Adrenal gland (tissue), 12 donors: ENCODE measurements around the gene BBS9. TPM values are rescaled to one million over a fixed set of nuclear protein-coding genes. Genes with fewer than 3 reads are reported as not detected.

ENCODE experiments used
- DNase-seq, 7 donors: peaks; one replicate each; pipeline ENCODE4 v3.0.0-alpha.2; 2019 to 2020
- H3K27ac ChIP-seq, 5 donors: fragments of 200-600 bp; sonication (generic) in 4 of 5; 1 replicate in 3 of 5; 2 replicates in 2 of 5; pipeline versions ENCODE4 v1.5.1 to v1.8.0; 2016 to 2020; ENCODE audit warnings: mild to moderate bottlenecking in 1 of 5
- H3K27me3 ChIP-seq: fragments of 200-600 bp; 2 replicates; pipeline ENCODE4 v1.8.0; 2021
- H3K36me3 ChIP-seq, 2 donors: fragments of 200-600 bp; replicated peaks in 1 of 2; 1 replicate in 1 of 2; 2 replicates in 1 of 2; pipeline versions ENCODE4 v1.5.1 to v1.8.0; 2018 to 2022
- H3K4me1 ChIP-seq, 2 donors: fragments of 200-600 bp; replicated peaks in 1 of 2; 1 replicate in 1 of 2; 2 replicates in 1 of 2; pipeline versions ENCODE4 v1.5.1 to v1.8.0; 2018 to 2021
- H3K4me3 ChIP-seq, 4 donors: fragments of 200-600 bp; sonication (generic) in 3 of 4; one replicate each; pipeline ENCODE4 v1.5.1; 2016 to 2018
- H3K9me3 ChIP-seq, 3 donors: fragments of 200-600 bp; sonication (generic) in 1 of 3; replicated peaks in 1 of 3; 1 replicate in 2 of 3; 2 replicates in 1 of 3; pipeline versions ENCODE4 v1.5.1 to v1.8.0; 2016 to 2021
- POLR2A ChIP-seq, 2 donors: fragments of 450-650 bp; IDR thresholded peaks; one replicate each; pipeline ENCODE4 v1.6.1; 2017; ENCODE audit warnings: antibody characterized with exemption in 2 of 2, mild to moderate bottlenecking in 2 of 2, moderate library complexity in 1 of 2
- WGBS, 4 donors: extraction: QIAGEN DNeasy Blood & Tissue Kit in 2 of 4; methylation state at CpG; one replicate each; pipeline versions ENCODE4 v1.1.5 to v1.1.7; 2013 to 2017; 5-methylcytosine and 5-hydroxymethylcytosine counted together
- intact Hi-C, 2 donors: fragments of 100-400 bp; cut with DNase I; formaldehyde crosslinking; loops; one replicate each; pipeline versions ENCODE4 v1.14.1 to v1.15.0; 2022 to 2023
- polyA plus RNA-seq, 3 donors: library from polyadenylated mRNA; stranded (reverse); fragments of 200-250 nt in 2 of 3; fragments of 350-450 nt in 1 of 3; fragmentation: Illumina TruSeq in 1 of 3; extraction: RNeasy Lipid Tissue Mini Kit (QIAGEN cat#74804) in 1 of 3; gene quantifications; one replicate each; pipeline ENCODE4 v1.2.3, GENCODE V29; 2013 to 2014
- total RNA-seq, 9 donors: library from RNA; depleted of rRNA in 4 of 9; stranded (reverse); fragments of >200 nt in 4 of 9; fragments of 120-200 nt in 1 of 9; fragmentation: NEBNext Ultra II Directional in 1 of 9; extraction: Animal tissue kit (Norgen Biotek cat#: 25700) in 1 of 9; gene quantifications; one replicate each; pipeline versions ENCODE4 v1.1.0 to v1.2.4, GENCODE V29; 2013 to 2023
- TF ChIP-seq, protein P1 (sequence below), 6 experiments: fragments of 450-650 bp in 4 of 6; fragments of 200-600 bp in 2 of 6; sonication (generic) in 1 of 6; IDR thresholded peaks; 1 replicate in 5 of 6; 2 replicates in 1 of 6; pipeline versions ENCODE4 v1.5.1 to v1.8.0; 2016 to 2021; ENCODE audit warnings: antibody characterized with exemption in 6 of 6, mild to moderate bottlenecking in 2 of 6, moderate library complexity in 1 of 6
- donor health status: healthy with polysubstance abuse.
- donor health status: Bipolar disorder and iron deficiency.
- donor health status: DM: yes; HTN: yes; CAD: no.
- donor health status: DM: no; HTN: no; CAD: no.
- donor health status: DM: no; HTN: no; CAD: no.
- donor health status: DM: yes; HTN: yes; CAD: no.

The BBS9 gene
- total and polyA plus RNA-seq, 12 donors = 5.6 to 39.4 (median 21.7) TPM

DNA sequence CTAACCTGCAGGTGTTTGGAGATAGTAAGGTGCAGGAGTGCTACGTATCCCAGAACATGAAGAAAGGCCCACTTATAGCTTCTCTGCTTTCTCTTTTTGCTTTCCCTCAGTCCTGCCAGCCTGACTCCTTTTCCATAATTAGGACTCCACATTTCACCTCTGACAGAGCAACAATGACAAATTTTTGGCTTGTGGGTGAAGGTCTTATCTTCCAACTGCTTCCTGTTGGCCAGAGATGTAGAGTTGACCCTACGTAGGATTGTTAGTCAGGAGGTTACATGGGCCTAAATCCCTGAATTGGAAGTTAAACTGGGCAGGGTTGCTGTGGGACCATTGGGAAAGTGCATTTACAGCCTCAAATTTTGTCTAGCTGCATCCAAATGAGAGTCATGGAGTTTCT, 41.5 kb upstream of the BBS9 start:
- Histone ChIP-seq H3K27me3 (no peaks in the 10 kb centered on the region), H3K4me1 (no peaks in the 10 kb centered on the region), H3K4me3 (no peak overlapping the region), H3K27ac (no peak overlapping the region), H3K9me3 (no peaks in the 10 kb centered on the region), H3K36me3 (no peaks in the 10 kb centered on the region)
- intact Hi-C loops = no loop called here
- TF ChIP-seq, protein P1, sequence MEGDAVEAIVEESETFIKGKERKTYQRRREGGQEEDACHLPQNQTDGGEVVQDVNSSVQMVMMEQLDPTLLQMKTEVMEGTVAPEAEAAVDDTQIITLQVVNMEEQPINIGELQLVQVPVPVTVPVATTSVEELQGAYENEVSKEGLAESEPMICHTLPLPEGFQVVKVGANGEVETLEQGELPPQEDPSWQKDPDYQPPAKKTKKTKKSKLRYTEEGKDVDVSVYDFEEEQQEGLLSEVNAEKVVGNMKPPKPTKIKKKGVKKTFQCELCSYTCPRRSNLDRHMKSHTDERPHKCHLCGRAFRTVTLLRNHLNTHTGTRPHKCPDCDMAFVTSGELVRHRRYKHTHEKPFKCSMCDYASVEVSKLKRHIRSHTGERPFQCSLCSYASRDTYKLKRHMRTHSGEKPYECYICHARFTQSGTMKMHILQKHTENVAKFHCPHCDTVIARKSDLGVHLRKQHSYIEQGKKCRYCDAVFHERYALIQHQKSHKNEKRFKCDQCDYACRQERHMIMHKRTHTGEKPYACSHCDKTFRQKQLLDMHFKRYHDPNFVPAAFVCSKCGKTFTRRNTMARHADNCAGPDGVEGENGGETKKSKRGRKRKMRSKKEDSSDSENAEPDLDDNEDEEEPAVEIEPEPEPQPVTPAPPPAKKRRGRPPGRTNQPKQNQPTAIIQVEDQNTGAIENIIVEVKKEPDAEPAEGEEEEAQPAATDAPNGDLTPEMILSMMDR (IDR thresholded peaks at IDR 0.05) = no peak
- TF ChIP-seq POLR2A (IDR thresholded peaks at IDR 0.05) = no peak
- no peak for DNase-seq
- 58 to 69% (median 66%) methylated on average over 2 of the region's 2 CpGs for WGBS, 4 donors

DNA sequence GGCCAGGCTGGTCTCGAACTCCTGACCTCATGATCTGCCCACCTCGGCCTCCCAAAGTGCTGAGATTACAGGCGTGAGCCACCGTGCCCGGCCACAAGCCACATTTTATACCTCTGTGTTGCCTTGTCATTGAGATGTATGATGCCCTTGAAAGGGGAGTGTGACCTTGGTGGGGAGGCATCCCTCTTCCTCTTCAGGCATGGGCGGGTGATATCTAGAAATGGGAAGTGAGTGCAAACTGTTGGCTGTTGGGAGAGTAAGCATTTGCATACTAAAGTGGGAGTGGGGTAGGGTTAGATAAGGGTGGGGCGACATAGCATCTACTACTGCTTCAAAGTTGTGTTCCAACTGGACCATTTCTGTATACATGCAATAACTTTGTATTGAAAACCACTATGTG, 40.2 kb upstream of the BBS9 start:
- intact Hi-C loops = no loop called here
- peaks cover 0 to 2% of the 10 kb centered on the region in 2 donors for H3K36me3 ChIP-seq
- DNase-seq = no peak
- no peaks in the 10 kb centered on the region for H3K4me1 ChIP-seq
- H3K9me3 ChIP-seq = no peaks in the 10 kb centered on the region
- H3K4me3 ChIP-seq = no peak overlapping the region
- no peaks in the 10 kb centered on the region for H3K27me3 ChIP-seq
- WGBS, 4 donors = 55 to 95% (median 68%) methylated on average over 2 to 7 of the region's 7 CpGs
- H3K27ac ChIP-seq = no peak overlapping the region
- TF ChIP-seq, protein P1 (IDR thresholded peaks at IDR 0.05) = no peak
- no peak for TF ChIP-seq POLR2A (IDR thresholded peaks at IDR 0.05)

DNA sequence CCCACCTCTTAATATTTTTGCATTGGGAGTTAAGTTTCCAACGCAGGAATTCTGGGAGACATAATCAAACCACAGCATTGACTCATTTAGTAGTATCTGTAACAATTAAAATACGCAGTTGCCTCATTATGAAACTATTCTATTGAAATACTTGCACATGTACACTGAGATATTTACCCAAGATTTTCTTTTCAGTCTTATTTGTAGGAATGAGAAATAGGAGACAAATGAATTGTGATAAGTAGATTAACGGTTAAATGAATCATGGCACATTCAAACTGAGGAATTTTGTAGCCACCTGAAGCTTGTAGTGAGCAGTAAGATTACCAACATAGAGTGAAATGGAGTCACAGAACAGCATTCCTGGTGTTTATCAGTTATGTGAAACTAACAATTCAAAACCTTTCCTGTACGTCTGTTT, 38.2 kb upstream of the BBS9 start:
- DNase-seq = no peak
- H3K4me1 ChIP-seq = no peaks in the 10 kb centered on the region
- TF ChIP-seq, protein P1 (IDR thresholded peaks at IDR 0.05) = no peak
- TF ChIP-seq POLR2A (IDR thresholded peaks at IDR 0.05) = no peak
- no peak overlapping the region for H3K4me3 ChIP-seq
- no peaks in the 10 kb centered on the region for H3K9me3 ChIP-seq
- no peaks in the 10 kb centered on the region for H3K27me3 ChIP-seq
- H3K27ac ChIP-seq = no peak overlapping the region
- intact Hi-C loops = no loop called here
- H3K36me3 ChIP-seq = peaks cover 0 to 19% of the 10 kb centered on the region in 2 donors
- WGBS, 4 donors = 86 to 92% (median 86%) methylated on average over 4 of the region's 4 CpGs

DNA sequence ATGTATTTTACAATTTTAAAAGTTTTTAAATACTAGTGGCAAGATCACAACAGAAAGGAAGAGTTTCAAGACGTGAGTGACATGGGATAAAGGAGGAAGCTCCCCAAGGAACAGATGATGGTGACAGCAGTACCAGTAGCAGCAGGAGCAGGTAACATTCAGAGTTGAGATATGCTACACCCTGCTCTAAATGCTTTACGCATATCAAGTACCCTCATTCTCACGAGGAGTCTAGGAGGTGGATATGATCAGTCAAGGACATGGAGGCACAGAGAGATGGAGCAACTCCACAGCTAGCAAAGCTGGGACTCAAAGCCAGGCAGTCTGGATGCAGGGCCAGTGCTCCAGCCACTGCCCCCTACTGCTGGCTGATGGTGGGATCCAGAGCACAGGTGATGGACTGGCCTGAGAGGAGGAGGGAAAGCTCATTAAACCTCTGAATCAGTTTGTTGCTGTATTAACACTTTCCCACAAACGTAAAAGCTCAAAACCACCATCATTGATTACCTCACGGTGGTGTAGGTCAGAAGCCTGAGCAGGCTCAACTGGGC, 37.6 kb upstream of the BBS9 start:
- WGBS, 4 donors = 75 to 83% (median 81%) methylated on average over 5 of the region's 5 CpGs
- H3K9me3 ChIP-seq = no peaks in the 10 kb centered on the region
- no peak for DNase-seq
- peaks cover 0 to 25% of the 10 kb centered on the region in 2 donors for H3K36me3 ChIP-seq
- intact Hi-C loops = no loop called here
- no peak overlapping the region for H3K27ac ChIP-seq
- no peak overlapping the region for H3K4me3 ChIP-seq
- TF ChIP-seq, protein P1 (IDR thresholded peaks at IDR 0.05) = no peak
- no peak for TF ChIP-seq POLR2A (IDR thresholded peaks at IDR 0.05)
- no peaks in the 10 kb centered on the region for H3K27me3 ChIP-seq
- no peaks in the 10 kb centered on the region for H3K4me1 ChIP-seq
